ENCODE results near the gene ZNF518B. TPM values are rescaled to one million over a fixed set of nuclear protein-coding genes. Genes with fewer than 3 reads are reported as not detected.

ZNF518B gene
- total RNA-seq, 3 donors from 2014 or later, result 9.9 to 34.4 (median 19.5) TPM

- Histone ChIP-seq H3K4me3 (no peak overlapping the region), H3K36me3 (ENCODE audit: low read depth) (no peaks in the 10 kb centered on the region), H3K4me1 (ENCODE audit: low read depth) (no peaks in the 10 kb centered on the region), H3K9me3 (no peaks in the 10 kb centered on the region)
- ATAC-seq, result no peak
- TF ChIP-seq CTCF (IDR thresholded peaks at IDR 0.05), result no peak
- intact Hi-C loops (cut with DNase I, micrococcal nuclease), result no loop called here
- no peak for DNase-seq
Measured at GRCh38 chr4:10482913-10483312, 25.7 kb upstream of the ZNF518B start.

GRCh38 chr4:10480616-10481015 lies 23.4 kb upstream of the ZNF518B start:
- ATAC-seq (no peak), DNase-seq (no peak)
- Histone ChIP-seq H3K4me3 (no peak overlapping the region), H3K4me1 (ENCODE audit: low read depth) (no peaks in the 10 kb centered on the region), H3K36me3 (ENCODE audit: low read depth) (no peaks in the 10 kb centered on the region), H3K9me3 (no peaks in the 10 kb centered on the region)
- intact Hi-C loops (cut with DNase I, micrococcal nuclease), result no loop called here
- no peak for TF ChIP-seq CTCF (IDR thresholded peaks at IDR 0.05)

DNA sequence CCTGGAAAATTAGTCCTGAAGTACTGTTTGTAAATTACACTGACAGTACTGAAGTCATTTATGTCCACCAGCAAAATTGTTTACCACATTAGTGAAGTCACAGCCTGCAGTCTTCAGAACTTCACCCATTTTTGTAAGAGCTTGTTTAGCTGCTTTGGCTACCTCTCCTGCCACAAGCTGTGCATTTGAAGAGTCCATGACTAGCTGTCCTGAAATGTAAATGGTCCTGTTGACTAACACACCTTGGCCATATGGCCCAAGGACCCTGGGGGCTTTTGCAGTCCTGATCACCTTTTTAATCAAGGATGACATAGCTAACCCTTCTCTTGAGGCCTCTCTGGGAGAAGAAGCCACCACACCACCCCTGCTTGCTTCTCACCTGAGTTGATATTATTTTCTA lies 21.4 kb upstream of the ZNF518B start:
- H3K9me3 ChIP-seq, result no peaks in the 10 kb centered on the region
- no peak overlapping the region for H3K4me3 ChIP-seq
- no peak for TF ChIP-seq CTCF (IDR thresholded peaks at IDR 0.05)
- intact Hi-C loops (cut with DNase I, micrococcal nuclease), result no loop called here
- ATAC-seq, result no peak
- no peak for DNase-seq
- no peaks in the 10 kb centered on the region for H3K36me3 ChIP-seq (ENCODE audit: low read depth)
- H3K4me1 ChIP-seq (ENCODE audit: low read depth), result no peaks in the 10 kb centered on the region

DNA sequence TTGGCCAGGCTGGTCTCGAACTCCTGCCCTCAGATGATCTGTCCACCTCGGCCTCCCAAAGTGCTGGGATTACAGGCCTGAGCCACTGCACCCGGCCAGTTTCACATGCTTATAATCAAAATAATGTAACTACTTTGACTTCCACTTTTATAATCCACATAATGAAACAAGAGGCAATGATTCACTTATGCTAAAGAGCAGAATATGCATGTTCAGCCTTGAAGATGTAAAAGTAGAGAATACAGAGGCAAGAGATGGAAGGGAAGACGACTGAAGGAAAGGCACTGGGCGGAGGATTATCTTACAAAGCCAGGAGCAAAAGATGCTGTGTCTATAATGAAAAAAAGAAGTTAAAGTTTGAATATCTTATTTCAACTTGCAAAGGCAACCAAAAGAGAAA lies 13.3 kb upstream of the ZNF518B start:
- H3K4me1 ChIP-seq (ENCODE audit: low read depth), result no peaks in the 10 kb centered on the region
- H3K9me3 ChIP-seq, result no peaks in the 10 kb centered on the region
- H3K4me3 ChIP-seq, result no peak overlapping the region
- no peak for ATAC-seq
- H3K36me3 ChIP-seq (ENCODE audit: low read depth), result no peaks in the 10 kb centered on the region
- DNase-seq, result no peak
- no peak for TF ChIP-seq CTCF (IDR thresholded peaks at IDR 0.05)
- intact Hi-C loops (cut with DNase I, micrococcal nuclease), result no loop called here

DNA sequence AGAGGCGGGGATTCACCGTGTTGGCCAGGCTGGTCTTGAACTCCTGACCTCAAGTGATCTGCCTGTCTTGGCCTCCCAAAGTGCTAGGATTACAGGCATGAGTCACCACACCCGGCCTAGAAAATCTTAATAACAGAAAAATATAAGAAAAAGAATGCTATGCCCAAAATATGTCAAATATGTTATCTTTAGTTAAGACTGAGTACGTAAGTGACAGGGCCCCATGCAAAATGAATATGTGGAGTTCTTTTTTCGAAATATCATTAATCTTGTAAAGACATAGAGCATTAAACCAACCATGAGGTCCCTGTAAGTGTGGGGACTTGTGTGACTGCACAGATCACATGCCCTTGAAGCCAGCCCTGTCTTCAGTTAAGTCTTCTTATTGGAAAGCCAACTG lies 8.9 kb upstream of the ZNF518B start:
- DNase-seq, result no peak
- intact Hi-C loops (cut with DNase I, micrococcal nuclease), result no loop called here
- no peak for ATAC-seq
- no peaks in the 10 kb centered on the region for H3K4me1 ChIP-seq (ENCODE audit: low read depth)
- TF ChIP-seq CTCF (IDR thresholded peaks at IDR 0.05), result no peak
- no peak overlapping the region for H3K4me3 ChIP-seq
- H3K36me3 ChIP-seq (ENCODE audit: low read depth), result no peaks in the 10 kb centered on the region
- no peaks in the 10 kb centered on the region for H3K9me3 ChIP-seq

DNA sequence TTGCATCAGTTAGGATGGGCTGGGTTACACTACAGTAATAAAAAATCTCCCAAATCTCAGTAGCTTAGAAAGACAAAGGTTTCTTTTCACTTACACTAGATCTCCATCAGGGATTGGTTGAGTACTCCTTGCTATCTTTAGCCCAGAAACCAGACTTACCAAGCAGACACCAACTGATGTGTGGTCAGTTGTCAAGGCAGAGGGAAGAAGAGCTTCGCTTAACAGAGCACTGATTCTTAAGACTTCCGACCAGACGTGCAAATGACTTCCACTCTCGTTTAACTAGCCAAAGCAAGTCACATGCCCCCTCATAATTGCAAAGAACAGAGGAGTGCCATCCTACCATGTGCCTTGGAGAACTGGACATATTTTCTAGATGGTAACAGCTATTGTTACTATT lies 5.7 kb upstream of the ZNF518B start:
- ATAC-seq (no peak), DNase-seq (no peak)
- TF ChIP-seq CTCF (IDR thresholded peaks at IDR 0.05), result no peak
- Histone ChIP-seq H3K36me3 (ENCODE audit: low read depth) (no peaks in the 10 kb centered on the region), H3K4me3 (no peak overlapping the region), H3K4me1 (ENCODE audit: low read depth) (no peaks in the 10 kb centered on the region), H3K9me3 (no peaks in the 10 kb centered on the region)
- intact Hi-C loops (cut with DNase I, micrococcal nuclease), result no loop called here
